Prostate gland (tissue), 2 donors: ENCODE data around the gene PFDN5. TPM values are rescaled to one million over a fixed set of nuclear protein-coding genes. Genes with fewer than 3 reads are reported as not detected.

Experiments
- DNase-seq: peaks from one replicate; pipeline ENCODE4 v3.0.0-alpha.2; 2019; ENCODE audit warnings: low spot score
- H3K27ac ChIP-seq, 2 donors: fragments of 200-600 bp; sonication (generic); 2 replicates each; pipeline ENCODE4 v1.5.1; 2017 to 2019
- H3K27me3 ChIP-seq: fragments of 200-600 bp; sonication (generic); replicated peaks from 2 replicates; pipeline ENCODE4 v1.5.1; 2019; ENCODE audit not compliant: insufficient read depth
- H3K36me3 ChIP-seq, 2 donors: fragments of 200-600 bp; sonication (generic); 1 replicate in 1 of 2; 2 replicates in 1 of 2; pipeline versions ENCODE4 v1.5.1 to v1.8.1; 2017 to 2019
- H3K4me1 ChIP-seq: fragments of 200-600 bp; sonication (generic); replicated peaks from 2 replicates; pipeline ENCODE4 v1.5.1; 2019
- H3K4me3 ChIP-seq, 2 donors: fragments of 200-600 bp; sonication (generic); 2 replicates each; pipeline ENCODE4 v1.5.1; 2017 to 2019
- H3K9me3 ChIP-seq: fragments of 200-600 bp; sonication (generic); 2 replicates; pipeline ENCODE4 v1.5.1; 2017
- POLR2A ChIP-seq: fragments of 450-650 bp; IDR thresholded peaks from one replicate; pipeline ENCODE4 v1.6.1; 2016; ENCODE audit warnings: antibody characterized with exemption, mild to moderate bottlenecking
- POLR2AphosphoS5 ChIP-seq: sonication (generic); formaldehyde crosslinking; IDR thresholded peaks from one replicate; pipeline ENCODE4 v1.6.1; 2017; ENCODE audit warnings: antibody characterized with exemption
- WGBS: methylation state at CpG from one replicate; pipeline ENCODE4 v1.1.5; 2018; 5-methylcytosine and 5-hydroxymethylcytosine counted together
- intact Hi-C: fragments of 100-400 bp; cut with DNase I; formaldehyde crosslinking; loops from one replicate; pipeline ENCODE4 v1.14.2; 2022
- total RNA-seq, 2 donors: library from RNA; depleted of rRNA; stranded (reverse); fragments of >200 nt; gene quantifications; one replicate each; pipeline ENCODE4 v1.1.0, GENCODE V29; 2016
- TF ChIP-seq, protein P1 (sequence below), 4 experiments: fragments of 200-600 bp in 2 of 4; fragments of 450-650 bp in 2 of 4; sonication (generic) in 2 of 4; IDR thresholded peaks; 1 replicate in 3 of 4; 2 replicates in 1 of 4; pipeline ENCODE4 v1.5.1; 2016 to 2019; ENCODE audit warnings: antibody characterized with exemption in 4 of 4, mild to moderate bottlenecking in 2 of 4, moderate library complexity in 2 of 4

The PFDN5 gene
- total RNA-seq, 2 donors from 2014 or later, result 552 to 673 TPM

DNA sequence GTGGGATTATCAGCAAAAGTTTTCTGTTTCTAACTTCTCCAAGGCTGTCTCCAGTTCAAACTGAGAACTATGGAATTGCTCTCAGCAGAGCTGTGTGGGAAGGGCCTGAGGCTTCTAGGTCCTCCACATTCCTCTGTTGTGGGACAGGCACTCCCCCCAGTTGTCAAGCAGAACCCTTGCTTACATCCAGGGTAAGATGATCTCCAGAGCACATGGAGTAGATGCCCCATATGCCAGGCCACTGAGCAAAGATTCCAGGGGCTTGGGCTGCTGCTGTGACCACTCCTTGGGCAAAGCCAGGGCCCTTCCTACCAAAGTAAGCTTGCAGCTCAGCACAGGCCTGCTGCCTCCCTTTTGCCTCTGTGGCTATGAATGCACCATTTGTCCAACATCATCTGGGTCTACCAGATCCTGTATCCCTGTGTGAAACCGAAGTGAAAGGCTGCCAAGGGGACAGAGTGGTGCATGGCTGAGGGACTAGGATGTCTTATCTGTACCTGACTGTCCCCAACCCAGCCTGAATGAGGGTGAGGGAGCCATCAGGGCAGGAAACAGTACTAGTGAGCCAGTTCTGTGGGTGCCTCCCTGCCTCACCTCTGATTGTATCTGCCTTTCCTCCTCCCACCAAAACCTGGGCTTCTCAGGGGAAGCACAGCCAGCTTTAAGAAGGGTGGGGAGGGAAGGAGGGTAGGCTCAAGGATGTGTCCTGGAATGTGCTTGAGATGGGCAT, 40.4 kb upstream of the PFDN5 start:
- WGBS, result 88% methylated on average over 1 of the region's 1 CpG
- Histone ChIP-seq H3K36me3 (peaks cover 0 to 5% of the 10 kb centered on the region in 2 donors), H3K9me3 (no peaks in the 10 kb centered on the region), H3K27ac (no peak overlapping the region), H3K27me3 (no peaks in the 10 kb centered on the region), H3K4me1 (peaks cover 24% of the 10 kb centered on the region), H3K4me3 (no peak overlapping the region)
- intact Hi-C loops, result loop anchor here (5.0 kb wide), 1 partner anchor 42 kb away; the partner anchor contains the start of genes MYG1 and PFDN5
- DNase-seq, result no peak
- no peak for TF ChIP-seq POLR2A
- TF ChIP-seq POLR2AphosphoS5, result no peak
- TF ChIP-seq, protein P1, sequence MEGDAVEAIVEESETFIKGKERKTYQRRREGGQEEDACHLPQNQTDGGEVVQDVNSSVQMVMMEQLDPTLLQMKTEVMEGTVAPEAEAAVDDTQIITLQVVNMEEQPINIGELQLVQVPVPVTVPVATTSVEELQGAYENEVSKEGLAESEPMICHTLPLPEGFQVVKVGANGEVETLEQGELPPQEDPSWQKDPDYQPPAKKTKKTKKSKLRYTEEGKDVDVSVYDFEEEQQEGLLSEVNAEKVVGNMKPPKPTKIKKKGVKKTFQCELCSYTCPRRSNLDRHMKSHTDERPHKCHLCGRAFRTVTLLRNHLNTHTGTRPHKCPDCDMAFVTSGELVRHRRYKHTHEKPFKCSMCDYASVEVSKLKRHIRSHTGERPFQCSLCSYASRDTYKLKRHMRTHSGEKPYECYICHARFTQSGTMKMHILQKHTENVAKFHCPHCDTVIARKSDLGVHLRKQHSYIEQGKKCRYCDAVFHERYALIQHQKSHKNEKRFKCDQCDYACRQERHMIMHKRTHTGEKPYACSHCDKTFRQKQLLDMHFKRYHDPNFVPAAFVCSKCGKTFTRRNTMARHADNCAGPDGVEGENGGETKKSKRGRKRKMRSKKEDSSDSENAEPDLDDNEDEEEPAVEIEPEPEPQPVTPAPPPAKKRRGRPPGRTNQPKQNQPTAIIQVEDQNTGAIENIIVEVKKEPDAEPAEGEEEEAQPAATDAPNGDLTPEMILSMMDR (IDR thresholded peaks at IDR 0.05), result no peak

DNA sequence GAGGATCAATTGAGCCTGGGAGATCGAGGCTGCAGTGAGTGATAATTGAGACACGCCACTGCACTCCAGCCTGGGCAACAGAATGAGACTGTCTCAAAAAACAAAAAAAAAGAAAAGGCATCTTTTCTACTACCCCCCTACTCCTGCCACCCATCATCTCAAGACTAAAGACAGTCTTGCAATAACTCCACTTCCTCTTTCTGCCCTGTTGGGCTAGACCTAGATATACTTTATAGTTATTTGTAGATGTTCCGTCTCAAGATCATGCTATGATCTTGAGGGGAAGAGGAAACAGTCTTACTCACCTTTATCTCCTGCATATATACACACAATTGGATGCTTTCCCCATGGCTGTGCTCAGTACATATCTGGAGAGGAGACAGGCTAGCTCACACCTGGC, 39.3 kb upstream of the PFDN5 start:
- H3K27ac ChIP-seq, result no peak overlapping the region
- H3K27me3 ChIP-seq, result no peaks in the 10 kb centered on the region
- intact Hi-C loops, result no loop called here
- no peak overlapping the region for H3K4me3 ChIP-seq
- TF ChIP-seq POLR2AphosphoS5, result no peak
- no peaks in the 10 kb centered on the region for H3K9me3 ChIP-seq
- no peak for DNase-seq
- H3K36me3 ChIP-seq, result peaks cover 0 to 5% of the 10 kb centered on the region in 2 donors
- H3K4me1 ChIP-seq, result peaks cover 18% of the 10 kb centered on the region
- 81% methylated on average over 3 of the region's 3 CpGs for WGBS

DNA sequence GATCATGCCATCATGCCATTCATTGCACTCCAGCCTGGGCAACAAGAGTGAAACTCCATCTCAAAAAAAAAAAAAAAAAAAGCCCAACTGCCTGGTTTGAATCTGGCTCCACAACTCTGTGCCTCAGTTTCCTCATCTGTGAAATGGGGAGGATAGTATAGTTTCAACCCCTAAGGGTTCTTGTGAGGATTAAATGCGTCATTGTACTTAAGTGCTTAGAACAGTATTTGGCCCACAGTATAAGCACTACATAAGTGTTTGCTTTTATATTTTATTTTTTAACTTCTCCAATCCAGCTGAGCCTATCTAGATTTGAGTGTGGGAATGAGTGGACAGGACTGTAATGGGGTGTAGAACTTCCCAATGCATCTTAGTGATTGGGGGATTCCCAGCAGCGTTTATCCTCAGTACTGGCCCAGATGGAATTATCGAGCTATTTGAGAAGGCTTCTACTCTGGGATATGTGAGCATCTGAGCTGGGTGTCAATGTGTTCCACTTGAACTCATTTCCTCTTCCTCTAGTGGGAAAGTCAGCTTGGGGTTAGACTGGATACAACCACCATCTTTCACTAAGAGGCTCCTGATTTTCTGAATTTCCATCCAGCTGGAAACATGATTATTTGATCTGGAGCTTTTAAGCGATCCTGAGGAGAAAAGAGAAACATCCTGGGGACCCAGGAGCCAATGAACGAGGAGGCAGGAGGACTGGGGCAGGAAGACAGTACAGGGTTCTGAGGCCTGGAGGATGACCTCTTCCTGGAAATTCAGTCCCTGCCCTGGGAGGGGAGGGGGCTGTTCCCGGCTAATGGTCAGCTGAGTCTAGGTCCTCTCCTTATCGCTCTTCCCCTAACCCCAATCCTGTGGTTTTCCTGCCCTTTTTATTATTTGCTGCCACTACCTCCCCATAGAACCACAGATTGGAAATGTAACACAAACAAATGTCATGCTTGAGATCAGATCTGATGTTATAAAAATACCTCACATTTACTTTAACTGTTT, 36.5 kb upstream of the PFDN5 start:
- no peaks in the 10 kb centered on the region for H3K9me3 ChIP-seq
- WGBS, result 63% methylated on average over 7 of the region's 7 CpGs
- H3K27ac ChIP-seq, result no peak overlapping the region
- no peak for DNase-seq
- peaks cover 0 to 5% of the 10 kb centered on the region in 2 donors for H3K36me3 ChIP-seq
- TF ChIP-seq, protein P1 (IDR thresholded peaks at IDR 0.05), result no peak
- TF ChIP-seq POLR2AphosphoS5 (no peak), POLR2A (no peak)
- peaks cover under 1% of the 10 kb centered on the region for H3K4me1 ChIP-seq
- H3K4me3 ChIP-seq, result no peak overlapping the region
- intact Hi-C loops, result no loop called here
- no peaks in the 10 kb centered on the region for H3K27me3 ChIP-seq

DNA sequence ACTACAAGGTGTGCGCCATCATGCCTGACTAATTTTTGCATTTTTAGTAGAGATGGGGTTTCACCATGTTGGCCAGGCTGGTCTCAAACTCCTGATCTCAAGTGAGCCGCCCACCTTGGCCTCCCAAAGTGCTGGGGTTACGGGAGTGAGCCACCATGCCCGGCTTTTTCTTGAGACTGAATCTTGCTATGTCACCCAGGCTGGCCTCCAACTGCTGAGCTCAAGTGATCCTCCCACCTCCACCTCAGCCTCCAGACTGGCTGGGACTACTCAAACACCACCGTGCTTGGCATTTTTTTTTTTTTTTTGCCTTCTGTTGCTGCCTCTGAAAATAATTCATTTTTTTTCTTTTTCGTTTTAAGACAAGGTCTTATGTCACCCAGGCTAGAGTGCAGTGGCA, 35.5 kb upstream of the PFDN5 start:
- no peak for TF ChIP-seq POLR2AphosphoS5
- no peak for TF ChIP-seq POLR2A
- TF ChIP-seq, protein P1 (IDR thresholded peaks at IDR 0.05), result no peak
- WGBS, result 87% methylated on average over 6 of the region's 6 CpGs
- Histone ChIP-seq H3K4me3 (no peak overlapping the region), H3K9me3 (no peaks in the 10 kb centered on the region), H3K36me3 (peaks cover 0 to under 1% of the 10 kb centered on the region in 2 donors), H3K4me1 (no peaks in the 10 kb centered on the region), H3K27me3 (no peaks in the 10 kb centered on the region), H3K27ac (no peak overlapping the region)
- intact Hi-C loops, result no loop called here
- DNase-seq, result no peak

DNA sequence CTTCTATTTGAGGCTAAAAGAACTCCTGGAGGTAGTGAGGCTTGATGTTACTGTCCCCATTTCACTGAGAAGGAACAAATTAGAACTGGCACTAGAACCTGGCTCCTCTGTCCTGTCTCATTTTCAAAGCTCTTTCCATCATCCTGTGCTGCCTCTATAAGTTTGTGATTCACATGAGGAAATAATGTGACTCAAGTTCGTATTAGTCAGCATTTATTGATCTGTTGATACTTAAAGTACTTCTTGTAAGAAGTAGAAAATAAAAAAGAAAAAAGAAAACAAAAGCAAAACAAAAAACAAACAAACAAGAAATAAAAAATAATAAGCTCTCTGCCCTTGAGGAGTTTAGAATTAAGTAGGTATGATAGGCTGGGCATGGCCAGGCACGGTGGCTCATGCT, 29.6 kb upstream of the PFDN5 start:
- no peak overlapping the region for H3K4me3 ChIP-seq
- 87% methylated on average over 2 of the region's 2 CpGs for WGBS
- H3K27ac ChIP-seq, result no peak overlapping the region
- H3K4me1 ChIP-seq, result no peaks in the 10 kb centered on the region
- intact Hi-C loops, result no loop called here
- H3K9me3 ChIP-seq, result no peaks in the 10 kb centered on the region
- no peak for DNase-seq
- H3K27me3 ChIP-seq, result no peaks in the 10 kb centered on the region
- H3K36me3 ChIP-seq, result no peaks in the 10 kb centered on the region
- TF ChIP-seq, protein P1 (IDR thresholded peaks at IDR 0.05), result no peak
- no peak for TF ChIP-seq POLR2A
- no peak for TF ChIP-seq POLR2AphosphoS5
